C4-2B (cell line): ENCODE results near the gene WDR6.

ENCODE experiments used
- H3K27ac ChIP-seq: fragments of 450-650 bp; 2 replicates; pipeline ENCODE4 v1.5.1; 2017
- ZFX ChIP-seq: fragments of 450-650 bp; IDR thresholded peaks from 2 replicates; pipeline ENCODE4 v1.6.1; 2017
- TF ChIP-seq, protein P1 (sequence below): fragments of 450-650 bp; conservative IDR thresholded peaks from 2 replicates; pipeline ENCODE4 v1.5.1; 2017; ENCODE audit warnings: mild to moderate bottlenecking

Gene WDR6

GRCh38 chr3:49009396-49009795, 2.2 kb downstream of the WDR6 start:
- H3K27ac ChIP-seq = no peak overlapping the region
- no peak for TF ChIP-seq ZFX
- TF ChIP-seq, protein P1, sequence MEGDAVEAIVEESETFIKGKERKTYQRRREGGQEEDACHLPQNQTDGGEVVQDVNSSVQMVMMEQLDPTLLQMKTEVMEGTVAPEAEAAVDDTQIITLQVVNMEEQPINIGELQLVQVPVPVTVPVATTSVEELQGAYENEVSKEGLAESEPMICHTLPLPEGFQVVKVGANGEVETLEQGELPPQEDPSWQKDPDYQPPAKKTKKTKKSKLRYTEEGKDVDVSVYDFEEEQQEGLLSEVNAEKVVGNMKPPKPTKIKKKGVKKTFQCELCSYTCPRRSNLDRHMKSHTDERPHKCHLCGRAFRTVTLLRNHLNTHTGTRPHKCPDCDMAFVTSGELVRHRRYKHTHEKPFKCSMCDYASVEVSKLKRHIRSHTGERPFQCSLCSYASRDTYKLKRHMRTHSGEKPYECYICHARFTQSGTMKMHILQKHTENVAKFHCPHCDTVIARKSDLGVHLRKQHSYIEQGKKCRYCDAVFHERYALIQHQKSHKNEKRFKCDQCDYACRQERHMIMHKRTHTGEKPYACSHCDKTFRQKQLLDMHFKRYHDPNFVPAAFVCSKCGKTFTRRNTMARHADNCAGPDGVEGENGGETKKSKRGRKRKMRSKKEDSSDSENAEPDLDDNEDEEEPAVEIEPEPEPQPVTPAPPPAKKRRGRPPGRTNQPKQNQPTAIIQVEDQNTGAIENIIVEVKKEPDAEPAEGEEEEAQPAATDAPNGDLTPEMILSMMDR = no peak

DNA sequence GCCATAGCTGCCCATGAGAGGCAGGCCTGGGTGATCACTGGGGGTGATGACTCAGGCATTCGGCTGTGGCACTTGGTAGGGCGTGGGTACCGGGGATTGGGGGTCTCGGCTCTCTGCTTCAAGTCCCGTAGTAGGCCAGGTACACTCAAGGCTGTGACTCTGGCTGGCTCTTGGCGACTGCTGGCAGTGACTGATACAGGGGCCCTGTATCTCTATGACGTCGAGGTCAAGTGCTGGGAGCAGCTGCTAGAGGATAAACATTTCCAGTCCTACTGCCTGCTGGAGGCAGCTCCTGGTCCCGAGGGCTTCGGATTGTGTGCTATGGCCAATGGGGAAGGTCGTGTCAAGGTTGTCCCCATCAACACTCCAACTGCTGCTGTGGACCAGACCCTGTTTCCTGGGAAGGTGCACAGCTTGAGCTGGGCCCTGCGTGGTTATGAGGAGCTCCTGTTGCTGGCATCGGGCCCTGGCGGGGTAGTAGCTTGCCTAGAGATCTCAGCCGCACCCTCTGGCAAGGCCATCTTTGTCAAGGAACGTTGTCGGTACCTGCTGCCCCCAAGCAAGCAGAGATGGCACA, 5.3 kb downstream of the WDR6 start:
- TF ChIP-seq ZFX = no peak
- TF ChIP-seq, protein P1 = no peak
- peak overlapping the region; percentile 44 for H3K27ac ChIP-seq

GRCh38 chr3:49013113-49013737, 6.0 kb downstream of the WDR6 start:
- no peak overlapping the region for H3K27ac ChIP-seq
- TF ChIP-seq, protein P1 = no peak
- no peak for TF ChIP-seq ZFX

GRCh38 chr3:49013738-49014660, 6.8 kb downstream of the WDR6 start:
- TF ChIP-seq ZFX = no peak
- TF ChIP-seq, protein P1 = peak; percentile 74
- no peak overlapping the region for H3K27ac ChIP-seq

DNA sequence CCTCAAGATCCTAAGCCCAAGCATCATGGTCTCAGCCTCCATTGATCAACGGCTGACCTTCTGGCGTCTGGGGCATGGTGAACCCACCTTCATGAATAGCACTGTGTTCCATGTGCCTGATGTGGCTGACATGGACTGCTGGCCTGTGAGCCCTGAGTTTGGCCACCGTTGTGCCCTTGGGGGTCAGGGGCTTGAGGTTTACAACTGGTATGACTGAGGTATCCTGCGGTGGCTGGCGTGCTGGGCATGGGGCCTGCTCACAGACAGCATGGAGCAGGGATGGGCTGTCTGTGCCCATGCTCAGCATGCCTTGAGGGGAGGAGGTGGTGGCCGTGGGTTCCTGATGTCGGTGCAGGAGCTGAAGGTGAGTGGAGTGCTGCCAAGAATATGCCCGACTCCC, 7.9 kb downstream of the WDR6 start:
- no peak overlapping the region for H3K27ac ChIP-seq

GRCh38 chr3:49015765-49016164, 8.6 kb downstream of the WDR6 start:
- TF ChIP-seq ZFX = no peak
- TF ChIP-seq, protein P1 = no peak

More for the DNA sequence above, 7.9 kb downstream of the WDR6 start:
- TF ChIP-seq, protein P1 = no peak
- no peak for TF ChIP-seq ZFX

More at GRCh38 chr3:49015765-49016164, 8.6 kb downstream of the WDR6 start:
- no peak overlapping the region for H3K27ac ChIP-seq
